NCI-H446 (cell line): ENCODE results near the gene FSCN2.
"Not testable (repeated sequence)": the region's sequence is repeated elsewhere in the genome, so short reads cannot be mapped to it uniquely, and the experiment has no call there.

Experiments used
- DNase-seq, 2 experiments: peaks; one replicate each; lab custom pipeline; 2025; lab: John Stamatoyannopoulos, UW

Gene FSCN2

GRCh38 chr17:81528651-81529436, 667 bp downstream of the FSCN2 start:
- no peak for DNase-seq

- DNase-seq, result no peak
Observed at GRCh38 chr17:81529437-81529803, 1.2 kb downstream of the FSCN2 start.

DNA sequence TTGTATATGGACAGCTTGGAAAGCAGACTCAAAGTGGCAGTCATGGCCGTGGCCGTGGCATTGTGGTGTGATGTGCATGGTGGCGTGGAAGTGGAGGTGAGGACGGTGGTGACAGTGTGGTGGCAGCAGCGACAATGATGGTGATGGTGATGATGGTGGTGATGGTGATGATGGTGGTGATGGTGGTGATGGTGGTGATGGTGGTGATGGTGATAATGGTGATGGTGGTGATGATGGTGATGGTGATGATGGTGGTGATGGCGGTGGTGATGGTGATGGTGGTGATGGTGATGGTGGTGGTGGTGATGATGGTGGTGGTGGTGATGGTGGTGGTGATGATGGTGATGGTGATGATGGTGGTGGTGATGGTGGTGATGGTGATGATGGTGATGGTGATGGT, 2.8 kb downstream of the FSCN2 start:
- DNase-seq, result not testable (repeated sequence)

DNA sequence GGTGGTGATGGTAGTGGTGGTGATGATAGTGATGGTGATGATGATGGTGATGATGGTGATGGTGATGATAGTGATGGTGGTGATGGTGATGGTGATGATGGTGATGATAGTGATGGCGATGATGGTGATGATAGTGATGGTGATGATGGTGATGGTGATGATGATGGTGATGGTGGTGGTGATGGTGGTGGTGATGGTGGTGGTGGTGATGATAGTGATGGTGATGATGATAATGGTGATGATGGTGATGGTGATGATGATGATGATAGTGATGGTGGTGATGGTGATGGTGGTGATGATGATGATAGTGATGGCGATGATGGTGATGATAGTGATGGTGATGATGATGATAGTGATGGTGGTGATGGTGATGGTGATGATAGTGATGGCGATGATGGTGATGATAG, 3.8 kb downstream of the FSCN2 start:
- not testable (repeated sequence) for DNase-seq

- no peak for DNase-seq
Observed at GRCh38 chr17:81532490-81533287, 4.5 kb downstream of the FSCN2 start.

- no peak for DNase-seq
Observed at GRCh38 chr17:81533339-81534141, 5.4 kb downstream of the FSCN2 start.

GRCh38 chr17:81534157-81535006, 6.2 kb downstream of the FSCN2 start:
- DNase-seq, result no peak

DNA sequence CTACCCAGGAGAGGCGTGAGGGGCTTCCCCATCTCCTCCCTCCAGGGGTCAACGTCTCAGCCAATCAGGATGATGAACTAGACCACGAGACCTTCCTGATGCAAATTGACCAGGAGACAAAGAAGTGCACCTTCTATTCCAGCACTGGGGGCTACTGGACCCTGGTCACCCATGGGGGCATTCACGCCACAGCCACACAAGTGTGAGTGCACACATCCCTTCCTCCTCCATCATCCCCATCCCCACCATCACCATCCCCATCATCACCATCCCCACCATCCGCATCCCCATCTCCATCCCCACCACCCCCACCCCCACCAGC, 6.8 kb downstream of the FSCN2 start:
- no peak for DNase-seq

DNA sequence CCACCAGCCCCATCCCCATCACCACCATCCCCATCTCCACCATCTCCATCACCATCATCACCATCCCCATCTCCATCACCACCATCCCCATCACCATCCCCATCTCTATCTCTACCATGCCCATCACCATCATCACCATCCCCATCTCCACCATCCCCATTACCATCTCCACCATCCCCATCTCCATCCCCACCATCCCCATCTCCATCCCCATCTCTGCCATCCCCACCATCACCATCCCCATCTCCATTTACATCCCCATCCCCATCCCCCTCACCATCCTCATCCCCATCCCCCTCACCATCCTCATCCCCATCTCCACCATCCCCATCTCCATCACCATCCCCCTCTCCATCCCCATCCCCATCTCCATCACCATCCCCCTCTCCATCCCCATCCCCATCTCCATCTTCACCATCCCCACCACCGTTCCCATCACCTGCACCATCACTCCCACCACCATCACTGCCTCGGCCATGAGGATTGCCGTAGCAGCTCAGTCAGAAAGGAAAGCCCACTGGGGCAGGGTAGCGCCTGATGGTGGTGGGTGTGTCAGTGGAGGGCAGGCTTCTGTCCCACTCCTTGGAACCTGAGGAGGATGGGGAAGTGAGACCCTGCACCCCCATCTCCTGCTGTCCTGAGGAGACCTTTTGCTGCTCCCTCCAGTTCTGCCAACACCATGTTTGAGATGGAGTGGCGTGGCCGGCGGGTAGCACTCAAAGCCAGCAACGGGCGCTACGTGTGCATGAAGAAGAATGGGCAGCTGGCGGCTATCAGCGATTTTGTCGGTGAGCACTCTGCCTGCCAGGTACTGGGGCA, 7.5 kb downstream of the FSCN2 start:
- DNase-seq, result no peak

- no peak for DNase-seq
Observed at GRCh38 chr17:81536299-81537290, 8.4 kb downstream of the FSCN2 start.

DNA sequence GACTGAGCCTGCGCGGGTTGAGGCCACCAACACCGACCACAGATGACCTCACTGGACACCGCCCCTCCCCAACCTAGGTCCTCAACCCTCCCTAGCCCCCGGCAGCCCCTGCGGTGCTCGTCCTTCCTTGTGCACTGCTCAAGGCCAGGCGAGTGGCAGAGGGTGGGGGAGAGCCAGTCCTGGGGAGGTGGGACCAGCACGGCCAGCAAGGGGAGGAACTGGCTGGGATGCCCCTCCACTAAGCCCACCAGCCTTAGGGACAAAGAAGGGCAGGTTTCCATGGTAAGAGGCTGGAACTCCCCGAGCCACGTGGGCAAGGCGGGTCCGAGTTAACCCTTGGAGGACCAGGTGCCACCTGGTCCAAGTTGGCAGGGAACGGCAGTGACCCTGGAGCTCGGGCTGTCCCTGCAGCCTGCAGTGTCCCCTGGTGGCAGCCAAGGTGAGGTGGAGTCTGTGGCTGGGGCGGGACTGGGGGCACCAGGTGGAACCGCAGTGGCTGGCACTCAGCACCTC, 9.2 kb downstream of the FSCN2 start:
- DNase-seq, result no peak

- DNase-seq, result no peak
Observed at GRCh38 chr17:81537856-81538555, 9.8 kb downstream of the FSCN2 start.

DNA sequence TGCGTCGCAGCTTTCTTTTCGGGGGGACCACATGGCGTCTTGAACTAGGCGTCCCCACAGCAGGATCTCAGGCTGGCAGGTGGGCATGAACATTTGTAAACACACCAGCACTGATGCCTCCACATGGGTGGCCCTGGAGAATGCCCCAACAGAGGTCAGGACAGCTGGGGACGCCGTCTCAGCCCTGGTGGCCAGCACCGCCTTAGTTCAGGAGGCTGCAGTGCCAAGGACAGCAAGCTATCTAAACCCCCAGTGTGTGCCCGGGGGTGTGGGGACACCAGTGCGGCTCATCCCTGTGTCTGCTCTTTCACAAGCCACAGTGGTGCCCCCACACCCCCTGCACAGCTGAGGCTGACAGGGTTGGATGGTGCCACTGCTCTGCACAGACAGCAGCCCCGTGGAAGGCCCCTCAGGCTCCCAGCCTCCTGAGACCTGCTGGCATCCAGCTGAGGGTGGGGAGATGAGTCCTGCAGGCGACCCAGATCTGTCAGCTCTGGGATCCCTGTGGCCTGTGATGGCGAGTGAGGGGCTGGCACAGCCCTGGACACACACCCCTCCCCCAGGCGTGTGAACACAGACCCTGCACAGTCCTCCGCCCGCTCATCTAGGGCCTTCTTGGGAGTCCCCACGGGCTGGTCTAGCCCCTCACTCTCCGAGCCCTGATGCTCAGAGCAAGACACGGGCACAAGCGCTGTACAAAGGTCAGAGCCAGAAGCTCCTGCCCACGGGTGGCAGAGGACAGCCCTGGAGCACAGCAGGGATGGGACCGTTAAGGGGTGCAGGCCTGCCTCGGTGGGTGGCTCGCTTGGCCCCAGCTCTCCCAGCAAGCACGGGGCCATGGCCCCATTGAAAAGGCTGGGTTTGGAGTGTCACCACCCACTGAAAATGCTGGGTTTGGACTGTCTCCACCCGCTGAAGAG, 10.7 kb downstream of the FSCN2 start:
- no peak for DNase-seq

DNA sequence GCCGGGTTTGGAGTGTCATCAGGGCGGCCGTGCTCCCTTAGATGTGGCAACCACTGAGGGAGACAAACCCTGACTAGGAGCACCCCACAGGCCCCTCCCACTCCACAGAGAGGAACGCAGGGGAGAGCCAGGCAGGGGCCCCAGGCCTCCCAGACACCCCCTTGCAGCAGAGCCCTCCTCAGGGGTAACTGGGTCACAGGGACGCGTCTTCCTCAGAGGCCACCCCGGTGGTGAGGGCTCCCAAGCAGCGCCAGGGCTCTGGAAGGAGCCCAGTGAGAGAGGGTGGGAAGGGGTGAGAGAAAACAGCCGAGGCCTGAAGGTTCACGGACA, 11.4 kb downstream of the FSCN2 start:
- no peak for DNase-seq

DNA sequence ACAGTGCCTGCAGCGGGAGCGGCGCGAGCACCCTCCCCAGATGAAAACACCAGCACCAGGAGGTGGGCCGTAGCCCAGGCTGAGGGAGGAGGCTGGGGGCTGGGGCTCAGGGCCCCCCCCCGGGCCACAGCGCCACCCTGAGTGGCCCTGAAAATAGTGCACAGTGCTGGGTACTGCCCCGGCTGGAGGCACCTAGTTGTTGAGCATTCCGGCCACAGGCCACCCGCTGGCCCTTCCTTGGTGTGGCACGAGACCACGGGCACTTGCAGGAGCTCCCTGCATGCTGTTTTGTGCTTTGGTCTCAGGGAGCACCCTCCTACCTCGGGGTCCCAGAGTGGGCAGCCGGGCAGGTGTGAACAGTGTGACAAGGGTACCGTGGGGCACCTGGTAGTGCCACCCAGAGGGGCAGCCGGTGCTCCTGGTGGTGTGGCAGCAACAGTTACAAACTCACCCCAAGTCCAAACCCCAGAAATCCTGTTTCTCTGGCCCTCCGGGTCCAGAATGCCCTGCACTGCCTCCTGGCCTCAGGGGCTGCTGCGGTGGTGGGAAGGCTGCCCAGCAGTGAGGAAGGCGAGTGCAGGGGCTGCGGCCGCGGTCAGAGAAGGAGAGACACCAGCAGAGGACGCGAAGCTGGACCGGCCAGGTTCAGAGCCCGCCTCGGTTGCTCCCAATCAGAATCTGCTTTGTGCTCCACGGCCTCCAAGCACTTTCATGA, 11.9 kb downstream of the FSCN2 start:
- no peak for DNase-seq

- no peak for DNase-seq
Observed at GRCh38 chr17:81540676-81541027, 12.5 kb downstream of the FSCN2 start.

DNA sequence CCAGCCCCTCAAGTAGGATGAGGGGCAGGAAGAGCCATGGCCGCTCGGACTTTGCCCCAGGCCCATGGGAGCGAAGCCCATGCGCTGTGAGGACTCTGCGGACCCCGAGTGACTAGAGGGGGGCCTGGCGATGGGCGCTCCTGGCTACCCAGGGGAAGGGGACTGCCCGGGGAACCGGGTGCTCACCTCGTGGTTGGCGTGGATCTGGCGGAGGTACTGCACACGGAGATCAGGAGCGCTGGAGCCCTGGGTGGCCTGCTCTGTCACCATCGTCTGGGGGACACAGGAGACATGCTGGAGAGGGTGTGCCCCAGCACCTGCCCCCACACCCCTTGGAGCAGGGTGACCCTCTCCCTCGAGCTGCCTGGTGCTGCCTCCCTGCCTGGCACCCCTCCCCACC, 12.9 kb downstream of the FSCN2 start:
- no peak for DNase-seq
